Measurements from ENCODE around the gene HIRIP3.

The HIRIP3 gene

DNA sequence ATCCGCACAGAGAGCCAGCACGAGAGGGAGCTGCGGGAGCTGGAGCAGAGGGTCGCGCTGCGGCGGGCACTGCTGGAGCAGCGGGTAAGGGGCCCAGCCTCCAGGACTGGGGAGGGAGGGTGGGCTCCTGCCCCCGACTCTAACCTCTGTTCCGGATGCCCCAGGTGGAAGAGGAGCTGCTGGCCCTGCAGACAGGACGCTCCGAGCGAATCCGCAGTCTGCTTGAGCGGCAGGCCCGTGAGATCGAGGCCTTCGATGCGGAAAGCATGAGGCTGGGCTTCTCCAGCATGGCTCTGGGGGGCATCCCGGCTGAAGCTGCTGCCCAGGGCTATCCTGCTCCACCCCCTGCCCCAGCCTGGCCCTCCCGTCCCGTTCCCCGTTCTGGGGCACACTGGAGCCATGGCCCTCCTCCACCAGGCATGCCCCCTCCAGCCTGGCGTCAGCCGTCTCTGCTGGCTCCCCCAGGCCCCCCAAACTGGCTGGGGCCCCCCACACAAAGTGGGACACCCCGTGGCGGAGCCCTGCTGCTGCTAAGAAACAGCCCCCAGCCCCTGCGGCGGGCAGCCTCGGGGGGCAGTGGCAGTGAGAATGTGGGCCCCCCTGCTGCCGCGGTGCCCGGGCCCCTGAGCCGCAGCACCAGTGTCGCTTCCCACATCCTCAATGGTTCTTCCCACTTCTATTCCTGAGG, 4.4 kb downstream of the HIRIP3 start:
- CTCF ChIA-PET, result interaction anchor here (1.5 kb wide), 1 partner anchor 14 kb away, joined by 3 read pairs; no protein-coding TSS in a partner anchor

DNA sequence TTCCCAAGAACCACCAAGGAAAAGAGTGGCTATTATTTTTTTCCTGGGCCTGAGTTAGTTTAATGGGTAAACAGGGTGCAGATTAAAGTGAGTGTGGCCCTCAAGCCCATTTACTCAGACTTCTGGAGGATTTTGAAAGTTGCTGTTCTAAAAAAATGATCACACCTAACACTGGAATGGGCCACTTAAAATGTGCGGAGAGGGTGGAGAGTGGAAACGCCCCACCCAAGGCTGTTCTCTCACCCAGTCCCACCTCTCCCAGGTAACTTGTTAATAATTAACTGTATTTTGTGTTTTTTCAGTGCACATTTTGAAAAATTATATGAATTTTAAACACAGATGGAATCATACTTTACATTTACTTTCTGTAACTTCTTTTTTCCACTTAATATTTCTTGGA, 5.4 kb downstream of the HIRIP3 start:
- ChIA-PET CTCF (interaction anchor here (1.0 kb wide), 1 partner anchor 16 kb away, joined by 3 read pairs; no protein-coding TSS in a partner anchor), POLR2A (interaction anchor here (0.5 to 1.3 kb wide), 2 partner anchors 73 to 165 kb away, joined by 3 read pairs; no protein-coding TSS in a partner anchor)
- H3K4me3 ChIP-seq (ENCODE audit: low read depth, low read length), result no peak overlapping the region
- no peak for TF ChIP-seq CTCF (IDR thresholded peaks at IDR 0.05; ENCODE audit: insufficient read depth, low read length, missing control alignments)
- DNase-seq (ENCODE audit: low read depth, low spot score), result no peak

More for the DNA sequence above, 4.4 kb downstream of the HIRIP3 start:
- DNase-seq (ENCODE audit: low read depth, low spot score), result no peak
- H3K4me3 ChIP-seq (ENCODE audit: low read depth, low read length), result no peak overlapping the region
- no peak for TF ChIP-seq CTCF (IDR thresholded peaks at IDR 0.05; ENCODE audit: insufficient read depth, low read length, missing control alignments)
- POLR2A ChIA-PET, result interaction anchor here (1.0 to 1.3 kb wide), 2 partner anchors 18 to 74 kb away, joined by 3 read pairs; no protein-coding TSS in a partner anchor

GRCh38 chr16:29989111-29989858, 6.1 kb downstream of the HIRIP3 start:
- no peak for TF ChIP-seq CTCF (IDR thresholded peaks at IDR 0.05; ENCODE audit: insufficient read depth, low read length, missing control alignments)
- ChIA-PET POLR2A (interaction anchor here (0.5 kb wide), 1 partner anchor 165 kb away, joined by 3 read pairs; no protein-coding TSS in a partner anchor), CTCF (interaction anchor here (1.0 to 2.2 kb wide), 2 partner anchors 15 to 17 kb away, joined by 3 to 6 read pairs; no protein-coding TSS in a partner anchor)
- no peak overlapping the region for H3K4me3 ChIP-seq (ENCODE audit: low read depth, low read length)
- DNase-seq (ENCODE audit: low read depth, low spot score), result no peak

GRCh38 chr16:29988346-29989075, 6.9 kb downstream of the HIRIP3 start:
- no peak for DNase-seq (ENCODE audit: low read depth, low spot score)
- POLR2A ChIA-PET, result no interaction called here

DNA sequence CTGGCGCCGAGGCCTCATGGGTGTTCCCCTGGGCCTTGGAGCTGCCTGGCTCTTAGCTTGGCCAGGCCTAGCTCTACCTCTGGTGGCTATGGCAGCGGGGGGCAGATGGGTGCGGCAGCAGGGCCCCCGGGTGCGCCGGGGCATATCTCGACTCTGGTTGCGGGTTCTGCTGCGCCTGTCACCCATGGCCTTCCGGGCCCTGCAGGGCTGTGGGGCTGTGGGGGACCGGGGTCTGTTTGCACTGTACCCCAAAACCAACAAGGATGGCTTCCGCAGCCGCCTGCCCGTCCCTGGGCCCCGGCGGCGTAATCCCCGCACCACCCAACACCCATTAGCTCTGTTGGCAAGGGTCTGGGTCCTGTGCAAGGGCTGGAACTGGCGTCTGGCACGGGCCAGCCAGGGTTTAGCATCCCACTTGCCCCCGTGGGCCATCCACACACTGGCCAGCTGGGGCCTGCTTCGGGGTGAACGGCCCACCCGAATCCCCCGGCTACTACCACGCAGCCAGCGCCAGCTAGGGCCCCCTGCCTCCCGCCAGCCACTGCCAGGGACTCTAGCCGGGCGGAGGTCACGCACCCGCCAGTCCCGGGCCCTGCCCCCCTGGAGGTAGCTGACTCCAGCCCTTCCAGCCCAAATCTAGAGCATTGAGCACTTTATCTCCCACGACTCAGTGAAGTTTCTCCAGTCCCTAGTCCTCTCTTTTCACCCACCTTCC, 7.9 kb downstream of the HIRIP3 start:
- H3K4me3 ChIP-seq (ENCODE audit: low read depth, low read length), result no peak overlapping the region
- no peak for DNase-seq (ENCODE audit: low read depth, low spot score)
- CTCF ChIA-PET, result interaction anchor here (2.2 to 3.2 kb wide), 2 partner anchors 11 to 19 kb away, joined by 6 to 12 read pairs; no protein-coding TSS in a partner anchor
- POLR2A ChIA-PET, result interaction anchor here (0.6 kb wide), 1 partner anchor 12 kb away, joined by 3 read pairs; no protein-coding TSS in a partner anchor
- TF ChIP-seq CTCF (IDR thresholded peaks at IDR 0.05; ENCODE audit: insufficient read depth, low read length, missing control alignments), result no peak

More at GRCh38 chr16:29988346-29989075, 6.9 kb downstream of the HIRIP3 start:
- CTCF ChIA-PET, result interaction anchor here (2.2 kb wide), 1 partner anchor 18 kb away, joined by 6 read pairs; no protein-coding TSS in a partner anchor
- H3K4me3 ChIP-seq (ENCODE audit: low read depth, low read length), result no peak overlapping the region
- TF ChIP-seq CTCF (IDR thresholded peaks at IDR 0.05; ENCODE audit: insufficient read depth, low read length, missing control alignments), result no peak

All from AG04449 (cell line).